GM10266 (cell line): ENCODE results near the gene DOK4.
A peak's percentile ranks its signal among the peaks of the same experiment; 100 is the strongest.
"Not testable (repeated sequence)": the region's sequence is repeated elsewhere in the genome, so short reads cannot be mapped to it uniquely, and the experiment has no call there.

Source experiments
- DNase-seq: peaks from one replicate; pipeline ENCODE4 v3.0.0; 2012; ENCODE audit errors: extremely low spot score
- CTCF ChIP-seq: IDR thresholded peaks from 2 replicates; pipeline ENCODE4 v1.5.1; 2012; ENCODE audit warnings: mild to moderate bottlenecking, low read depth; ENCODE audit not compliant: control insufficient read depth, insufficient read depth; ENCODE audit errors: missing control alignments

The DOK4 gene

DNA sequence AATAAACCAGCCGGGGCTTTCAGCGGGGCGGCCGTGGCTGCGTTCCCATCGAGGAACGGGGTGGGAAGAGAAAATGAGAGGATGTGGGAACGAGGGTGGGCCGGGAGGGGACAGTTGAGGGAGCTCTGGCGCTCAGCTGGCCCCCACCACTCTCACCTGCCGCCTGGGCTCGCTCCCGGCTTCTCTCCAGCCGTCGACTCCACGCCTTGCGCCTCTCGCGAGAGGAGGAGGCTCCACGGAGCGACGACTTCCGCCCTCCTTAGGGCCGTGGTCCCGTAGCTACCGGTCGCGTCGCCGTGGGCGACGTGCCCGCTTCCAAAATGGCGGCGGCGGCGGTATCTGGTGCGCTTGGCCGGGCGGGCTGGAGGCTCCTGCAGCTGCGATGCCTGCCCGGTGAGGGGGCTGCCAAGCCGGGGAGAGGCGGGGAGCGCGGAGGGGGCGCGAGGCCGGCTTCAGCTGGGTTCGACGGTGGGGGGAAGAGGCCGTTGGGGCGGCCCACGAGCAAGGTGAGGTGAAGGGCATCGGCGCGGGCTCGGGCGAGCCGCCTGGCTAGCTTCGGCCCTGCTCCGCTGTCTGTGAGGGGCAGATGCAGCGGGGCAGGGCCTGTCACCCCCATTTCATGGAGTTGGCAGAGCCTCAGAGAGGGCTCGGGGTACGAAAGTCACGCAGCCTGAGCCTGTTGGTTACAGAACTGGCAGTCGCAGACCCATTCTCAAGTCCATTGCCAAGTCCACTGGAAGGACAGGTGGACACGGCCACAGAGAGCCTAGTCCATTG, 38.9 kb downstream of the DOK4 start, which contains the start of the genes CIAPIN1 and COQ9:
Gene CIAPIN1 (minus strand): TSS at position 200 of the 777 bp plus-strand sequence. CDS start 6,457 bp downstream, outside the sequence.
Gene COQ9 (plus strand): TSS at position 294 of the 777 bp plus-strand sequence. CDS start 27 bp downstream, at position 321.
- no peak for TF ChIP-seq CTCF
- DNase-seq = peak; percentile 96

DNA sequence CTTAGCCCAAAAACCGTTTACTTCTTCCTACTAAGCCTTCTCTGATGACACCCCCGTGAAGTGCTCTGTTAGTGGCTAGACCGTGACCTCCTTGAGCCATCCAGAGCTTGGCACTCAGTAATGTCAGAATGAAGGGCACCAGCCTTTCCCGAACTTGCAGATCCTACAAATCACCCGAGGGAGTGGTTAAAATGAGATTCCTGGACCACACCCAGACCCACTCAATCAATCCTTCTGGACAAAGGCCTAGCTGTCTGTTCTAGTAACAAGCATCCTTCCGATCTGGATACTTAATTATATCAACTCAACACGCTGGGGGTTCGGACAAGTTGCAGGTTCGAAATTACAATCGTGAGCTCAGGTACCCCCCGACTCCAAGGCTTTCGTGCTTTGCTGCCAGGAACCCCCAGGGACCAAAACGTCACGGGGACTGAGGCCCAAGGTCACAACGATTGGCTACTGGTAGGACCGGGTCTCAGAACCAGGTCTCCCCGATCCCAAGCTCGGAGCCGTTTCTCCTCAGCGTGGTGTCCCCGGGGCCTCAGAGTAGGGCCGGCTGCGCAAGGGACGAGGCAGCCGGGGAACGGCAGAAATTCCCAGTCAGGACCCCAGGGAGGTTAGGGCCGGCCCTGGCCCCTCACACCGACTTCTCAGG, 39.6 kb downstream of the DOK4 start:
- peak; percentile 57 for DNase-seq
- TF ChIP-seq CTCF = no peak

- no peak for TF ChIP-seq CTCF
- no peak for DNase-seq
Observed at GRCh38 chr16:57445510-57445909, 40.8 kb downstream of the DOK4 start.

DNA sequence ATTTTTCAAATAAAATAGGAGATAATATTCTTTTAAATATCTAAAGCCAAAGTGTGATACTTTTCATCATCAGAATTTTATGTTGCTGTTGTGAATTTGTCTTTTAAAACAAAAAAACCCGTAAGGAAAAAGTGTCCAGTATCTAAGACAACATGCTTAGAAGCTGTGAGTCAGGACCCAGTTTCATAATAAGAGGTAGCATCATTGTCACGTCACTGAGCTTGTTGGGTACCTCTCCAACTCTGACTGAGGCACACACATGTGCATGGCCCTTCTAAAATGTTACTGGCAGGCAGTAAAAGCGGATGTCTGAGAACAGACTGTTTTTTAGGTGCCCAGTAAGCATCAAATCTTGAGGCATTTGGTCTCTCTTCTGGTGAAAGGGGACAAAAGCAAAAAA, 41.6 kb downstream of the DOK4 start:
- no peak for DNase-seq
- no peak for TF ChIP-seq CTCF

DNA sequence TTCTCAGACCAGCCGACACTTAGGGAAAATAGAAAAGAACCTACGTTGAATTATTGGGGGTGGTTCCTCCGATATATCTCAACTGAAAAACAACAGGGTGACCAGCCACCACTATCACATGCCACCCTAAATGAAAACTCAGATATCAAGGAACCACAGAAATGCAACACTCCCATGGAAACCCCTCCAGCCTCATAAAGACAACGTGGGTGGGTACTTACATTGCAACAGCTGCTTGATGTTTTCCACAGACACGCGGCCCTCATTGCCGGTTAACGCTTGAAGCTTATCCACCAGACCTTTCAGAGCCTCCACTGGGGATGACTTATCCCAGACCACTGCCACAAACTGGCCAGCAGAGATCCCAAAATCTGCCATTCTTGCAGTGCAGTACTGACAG, 45.7 kb downstream of the DOK4 start:
- DNase-seq = not testable (repeated sequence)

DNA sequence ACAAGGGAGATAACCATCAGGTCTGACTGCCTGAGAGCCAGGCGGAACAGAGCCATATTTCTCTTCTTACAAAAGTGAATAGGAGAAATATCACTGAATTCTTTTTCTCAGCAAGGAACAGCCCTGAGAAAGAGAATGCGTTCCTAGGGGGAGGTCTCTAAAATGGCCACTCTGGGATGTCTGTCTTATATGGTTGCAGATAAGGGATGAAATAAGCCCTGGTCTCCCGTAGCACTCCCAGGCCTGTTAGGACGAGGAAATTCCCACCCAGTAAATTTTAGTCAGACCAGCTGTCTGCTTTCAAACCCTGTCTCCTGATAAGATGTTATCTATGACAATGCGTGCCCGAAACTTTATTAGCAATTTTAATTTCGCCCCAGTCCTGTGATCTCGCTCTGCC, 46.3 kb downstream of the DOK4 start:
- not testable (repeated sequence) for DNase-seq

DNA sequence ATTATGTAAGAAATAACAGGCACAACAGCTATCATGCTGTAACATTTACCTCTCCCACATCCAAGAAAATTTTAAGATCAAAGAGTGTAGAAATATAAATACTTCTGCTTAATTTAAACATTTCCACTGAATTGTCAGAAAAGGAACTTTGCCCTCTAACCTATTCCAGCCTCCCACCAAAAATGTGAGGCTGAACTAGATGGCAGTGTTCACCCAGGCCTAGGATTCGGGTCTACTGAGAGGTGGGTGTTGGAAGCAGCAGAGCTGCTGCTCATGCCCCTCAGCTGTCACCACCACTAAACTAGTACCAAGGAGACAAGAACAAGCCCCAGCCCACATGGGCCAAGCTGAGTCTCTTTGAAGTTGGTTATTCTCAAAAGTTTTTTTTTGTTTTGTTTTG, 50.5 kb downstream of the DOK4 start:
- no peak for TF ChIP-seq CTCF
- DNase-seq = no peak

- no peak for DNase-seq
- TF ChIP-seq CTCF = no peak
Observed at GRCh38 chr16:57434003-57434402, 52.3 kb downstream of the DOK4 start.
